Mesenchymal stem cell (in vitro differentiated cells and primary cell): ENCODE measurements around the gene TUBA3E. TPM values are rescaled to one million over a fixed set of nuclear protein-coding genes. Genes with fewer than 3 reads are reported as not detected.

Source experiments
- DNase-seq: peaks from one replicate; pipeline ENCODE4 v3.0.0-alpha.2; 2013
- H2AFZ ChIP-seq: one replicate; pipeline ENCODE4 v1.6.1; 2013; ENCODE audit warnings: low read depth, mild to moderate bottlenecking, control low read depth, inconsistent platforms, low read length, moderate library complexity
- H2AK5ac ChIP-seq: 2 replicates; pipeline ENCODE4 v1.6.1; 2013; ENCODE audit warnings: low read length, moderate library complexity, mild to moderate bottlenecking, inconsistent platforms; ENCODE audit not compliant: severe bottlenecking
- H2BK120ac ChIP-seq: one replicate; pipeline ENCODE4 v1.6.1; 2013; ENCODE audit warnings: low read depth, mild to moderate bottlenecking, inconsistent platforms, low read length, moderate library complexity
- H2BK12ac ChIP-seq, 2 experiments: one replicate each; pipeline ENCODE4 v1.6.1; 2013; ENCODE audit warnings: inconsistent platforms in 2 of 2, low read length in 2 of 2, mild to moderate bottlenecking in 2 of 2, moderate library complexity in 2 of 2, control low read depth in 1 of 2
- H2BK15ac ChIP-seq: one replicate; pipeline ENCODE4 v1.6.1; 2013; ENCODE audit warnings: mild to moderate bottlenecking, low read depth, inconsistent platforms; ENCODE audit not compliant: poor library complexity, severe bottlenecking
- H2BK5ac ChIP-seq: 2 replicates; pipeline ENCODE4 v1.6.1; 2013; ENCODE audit warnings: low read depth, mild to moderate bottlenecking, low read length, control low read depth, inconsistent platforms; ENCODE audit not compliant: poor library complexity, severe bottlenecking
- H3K14ac ChIP-seq, 2 experiments: one replicate each; pipeline ENCODE4 v1.6.1; 2013; ENCODE audit warnings: inconsistent platforms in 2 of 2, low read length in 2 of 2, control low read depth in 1 of 2, mild to moderate bottlenecking in 1 of 2, moderate library complexity in 1 of 2
- H3K18ac ChIP-seq, 2 experiments: one replicate each; pipeline ENCODE4 v1.6.1; 2013; ENCODE audit warnings: inconsistent platforms in 2 of 2, low read length in 2 of 2, control low read depth in 1 of 2, low read depth in 1 of 2, mild to moderate bottlenecking in 1 of 2
- H3K23ac ChIP-seq, 2 experiments: one replicate each; pipeline ENCODE4 v1.6.1; 2013; ENCODE audit warnings: inconsistent platforms in 2 of 2, low read length in 2 of 2, mild to moderate bottlenecking in 2 of 2, moderate library complexity in 2 of 2, control low read depth in 1 of 2
- H3K27ac ChIP-seq: 2 replicates; pipeline ENCODE4 v1.5.1; 2013; ENCODE audit warnings: mild to moderate bottlenecking, moderate library complexity, low read length, control low read depth, inconsistent platforms; ENCODE audit not compliant: poor library complexity, severe bottlenecking
- H3K27me3 ChIP-seq, 2 experiments: 2 replicates each; pipeline versions ENCODE4 v1.6.1 to v1.7.0; 2013; ENCODE audit warnings: low read length in 2 of 2, mild to moderate bottlenecking in 2 of 2, moderate library complexity in 2 of 2, control low read depth in 1 of 2, inconsistent platforms in 1 of 2; ENCODE audit not compliant: control insufficient read depth in 1 of 2, insufficient read depth in 1 of 2
- H3K36me3 ChIP-seq, 2 experiments: 2 replicates each; pipeline versions ENCODE4 v1.6.1 to v1.7.0; 2013; ENCODE audit warnings: low read length in 2 of 2, control low read depth in 1 of 2, inconsistent platforms in 1 of 2, low read depth in 1 of 2, mild to moderate bottlenecking in 1 of 2; ENCODE audit not compliant: insufficient read depth in 2 of 2, control insufficient read depth in 1 of 2
- H3K4ac ChIP-seq, 2 experiments: one replicate each; pipeline ENCODE4 v1.6.1; 2013; ENCODE audit warnings: inconsistent platforms in 2 of 2, low read length in 2 of 2, mild to moderate bottlenecking in 2 of 2, moderate library complexity in 2 of 2, control low read depth in 1 of 2, low read depth in 1 of 2
- H3K4me1 ChIP-seq: 2 replicates; pipeline ENCODE4 v1.6.1; 2013; ENCODE audit warnings: low read depth, low read length, control low read depth; ENCODE audit not compliant: control insufficient read depth, insufficient read depth
- H3K4me2 ChIP-seq: 2 replicates; pipeline ENCODE4 v1.6.1; 2013; ENCODE audit warnings: low read length, mild to moderate bottlenecking, inconsistent platforms; ENCODE audit not compliant: poor library complexity, severe bottlenecking
- H3K4me3 ChIP-seq, 2 experiments: 2 replicates each; pipeline versions ENCODE4 v1.5.1 to v1.7.0; 2013; ENCODE audit warnings: low read length in 2 of 2, mild to moderate bottlenecking in 2 of 2, control low read depth in 1 of 2, low read depth in 1 of 2; ENCODE audit not compliant: insufficient read depth in 1 of 2
- H3K79me1 ChIP-seq: replicated peaks from 2 replicates; pipeline ENCODE4 v1.6.1; 2013; ENCODE audit warnings: mild to moderate bottlenecking, control low read depth, low read length, inconsistent platforms; ENCODE audit not compliant: poor library complexity, severe bottlenecking
- H3K9ac ChIP-seq: 2 replicates; pipeline ENCODE4 v1.7.0; 2013; ENCODE audit warnings: mild to moderate bottlenecking, low read length, moderate library complexity
- H3K9me3 ChIP-seq: 2 replicates; pipeline ENCODE4 v1.7.0; 2013; ENCODE audit warnings: mild to moderate bottlenecking, low read length; ENCODE audit not compliant: control insufficient read depth
- H4K8ac ChIP-seq: one replicate; pipeline ENCODE4 v1.6.1; 2013; ENCODE audit warnings: inconsistent platforms, mild to moderate bottlenecking, low read length, moderate library complexity
- H4K91ac ChIP-seq: one replicate; pipeline ENCODE4 v1.6.1; 2013; ENCODE audit warnings: mild to moderate bottlenecking, low read length, inconsistent platforms
- whole genome bisulfite sequencing: methylation state at CpG from one replicate; pipeline ENCODE4 v1.1.7; 2013; ENCODE audit warnings: mixed read lengths; 5-methylcytosine and 5-hydroxymethylcytosine counted together
- polyA plus RNA-seq, 2 experiments: library from polyadenylated mRNA; stranded (reverse); fragments of 200-250 nt; gene quantifications; one replicate each; pipeline ENCODE4 v1.2.3, GENCODE V29; 2013

TUBA3E gene
- not detected for polyA plus RNA-seq (2013, experiment 1 of 2)
- not detected for polyA plus RNA-seq (2013, experiment 2 of 2)

GRCh38 chr2:130198343-130198742 lies at the start of gene TUBA3E:
Gene TUBA3E, minus strand, starts transcription at chr2:130198439. Its CDS starts 79 bp downstream, at chr2:130198360.
- H2BK120ac ChIP-seq: no peak within 1 kb of the TSS
- no peak for DNase-seq

GRCh38 chr2:130246430-130246829 lies 48.2 kb upstream of the TUBA3E start:
- Histone ChIP-seq H3K18ac (no peak overlapping the region), H3K4me2 (no peak overlapping the region), H3K79me1 (no peaks in the 10 kb centered on the region), H3K4me3 (no peak overlapping the region), H3K9ac (no peak overlapping the region), H3K36me3 (no peaks in the 10 kb centered on the region), H4K91ac (no peak overlapping the region), H2AFZ (no peak overlapping the region), H2BK12ac (no peak overlapping the region), H2BK5ac (no peak overlapping the region), H2BK15ac (no peak overlapping the region), H3K14ac (no peak overlapping the region), H2BK120ac (no peak overlapping the region), H3K4ac (no peak overlapping the region), H3K9me3 (no peaks in the 10 kb centered on the region), H2AK5ac (no peak overlapping the region), H3K4me1 (no peaks in the 10 kb centered on the region), H4K8ac (no peak overlapping the region), H3K27ac (no peak overlapping the region), H3K27me3 (peaks cover 0 to 36% of the 10 kb centered on the region in 2 experiments), H3K23ac (no peak overlapping the region)
- WGBS: 60% methylated on average over 7 of the region's 7 CpGs
- DNase-seq: no peak

More at GRCh38 chr2:130198343-130198742, at the start of gene TUBA3E:
- Histone ChIP-seq H3K9me3 (no peaks in the 10 kb centered on the region), H2BK15ac (no peak within 1 kb of the TSS), H3K27me3 (no peaks in the 10 kb centered on the region), H3K9ac (no peak within 1 kb of the TSS), H4K8ac (no peak within 1 kb of the TSS), H2AFZ (no peak within 1 kb of the TSS), H3K4me1 (no peaks in the 10 kb centered on the region), H2AK5ac (no peak within 1 kb of the TSS), H3K79me1 (no peaks in the 10 kb centered on the region), H3K18ac (no peak within 1 kb of the TSS), H3K4ac (no peak within 1 kb of the TSS), H2BK5ac (no peak within 1 kb of the TSS), H2BK12ac (no peak within 1 kb of the TSS), H3K4me2 (no peak within 1 kb of the TSS), H3K14ac (no peak within 1 kb of the TSS), H3K27ac (no peak within 1 kb of the TSS), H3K36me3 (no peaks in the 10 kb centered on the region), H3K23ac (no peak within 1 kb of the TSS), H4K91ac (no peak within 1 kb of the TSS), H3K4me3 (no peak within 1 kb of the TSS)
- WGBS: no CpG with 5 or more reads among the region's 26 CpGs

- H3K23ac ChIP-seq: no peak overlapping the region
- H2BK15ac ChIP-seq: no peak overlapping the region
- no peak overlapping the region for H2BK120ac ChIP-seq
- no peak overlapping the region for H3K18ac ChIP-seq
- H3K4me1 ChIP-seq: peaks cover under 1% of the 10 kb centered on the region
- H3K4me3 ChIP-seq: no peak overlapping the region
- H3K4ac ChIP-seq: no peak overlapping the region
- no peak overlapping the region for H3K9ac ChIP-seq
- H3K36me3 ChIP-seq: no peaks in the 10 kb centered on the region
- WGBS: 59% methylated on average over 3 of the region's 3 CpGs
- H3K27me3 ChIP-seq: peaks cover 0 to 34% of the 10 kb centered on the region in 2 experiments
- H2AK5ac ChIP-seq: no peak overlapping the region
- H2BK5ac ChIP-seq: no peak overlapping the region
- no peak for DNase-seq
- no peak overlapping the region for H2BK12ac ChIP-seq
- no peak overlapping the region for H3K14ac ChIP-seq
- no peak overlapping the region for H2AFZ ChIP-seq
- no peaks in the 10 kb centered on the region for H3K79me1 ChIP-seq
- no peak overlapping the region for H3K27ac ChIP-seq
- no peak overlapping the region for H4K8ac ChIP-seq
- no peaks in the 10 kb centered on the region for H3K9me3 ChIP-seq
- no peak overlapping the region for H3K4me2 ChIP-seq
- H4K91ac ChIP-seq: no peak overlapping the region
These were observed 47.7 kb upstream of the TUBA3E start for GRCh38 chr2:130245976-130246375.

- no peak overlapping the region for H2AFZ ChIP-seq
- H4K8ac ChIP-seq: no peak overlapping the region
- H3K9me3 ChIP-seq: no peaks in the 10 kb centered on the region
- no peak overlapping the region for H3K23ac ChIP-seq
- no peak for DNase-seq
- no peaks in the 10 kb centered on the region for H3K79me1 ChIP-seq
- no peak overlapping the region for H2BK5ac ChIP-seq
- H2BK120ac ChIP-seq: no peak overlapping the region
- H3K4me2 ChIP-seq: no peak overlapping the region
- H4K91ac ChIP-seq: no peak overlapping the region
- no peak overlapping the region for H3K18ac ChIP-seq
- peaks cover 0 to 14% of the 10 kb centered on the region in 2 experiments for H3K27me3 ChIP-seq
- peaks cover 2% of the 10 kb centered on the region for H3K4me1 ChIP-seq
- no peaks in the 10 kb centered on the region for H3K36me3 ChIP-seq
- 100% methylated on average over 1 of the region's 2 CpGs for whole genome bisulfite sequencing
- no peak overlapping the region for H3K14ac ChIP-seq
- H3K9ac ChIP-seq: no peak overlapping the region
- no peak overlapping the region for H3K4ac ChIP-seq
- no peak overlapping the region for H3K27ac ChIP-seq
- H2AK5ac ChIP-seq: no peak overlapping the region
- no peak overlapping the region for H3K4me3 ChIP-seq
- H2BK12ac ChIP-seq: no peak overlapping the region
- H2BK15ac ChIP-seq: no peak overlapping the region
These were observed 45.1 kb upstream of the TUBA3E start for GRCh38 chr2:130243359-130243758.
